Kidney epithelial cell (primary cell): ENCODE results near the gene SLC7A7. TPM values are rescaled to one million over a fixed set of nuclear protein-coding genes. Genes with fewer than 3 reads are reported as not detected.

Source experiments
- DNase-seq: peaks from one replicate; pipeline ENCODE4 v3.0.0-alpha.2; 2010; ENCODE audit warnings: low read depth
- H3K27me3 ChIP-seq: 2 replicates; pipeline ENCODE4 v1.6.0; 2011; ENCODE audit warnings: low read length; ENCODE audit not compliant: control insufficient read depth, insufficient read depth
- H3K36me3 ChIP-seq: 2 replicates; pipeline ENCODE4 v1.5.1; 2011; ENCODE audit warnings: low read length; ENCODE audit not compliant: control insufficient read depth, insufficient read depth
- H3K4me3 ChIP-seq: 2 replicates; pipeline ENCODE4 v1.5.1; 2011; ENCODE audit warnings: low read depth, mild to moderate bottlenecking, control low read depth, low read length
- CTCF ChIP-seq: IDR thresholded peaks from 2 replicates; pipeline ENCODE4 v1.5.1; 2011; ENCODE audit warnings: mild to moderate bottlenecking, moderate library complexity, low read length, control low read depth, inconsistent platforms; ENCODE audit not compliant: insufficient read depth, poor library complexity, severe bottlenecking
- total RNA-seq: library from RNA; depleted of rRNA; stranded (reverse); fragments of >200 nt; gene quantifications from 2 replicates; pipeline ENCODE4 v1.2.3, GENCODE V29; 2015

SLC7A7 gene
- total RNA-seq, 1 donor from 2014 or later: 6.8 TPM

- Histone ChIP-seq H3K4me3 (no peak overlapping the region), H3K36me3 (no peaks in the 10 kb centered on the region), H3K27me3 (no peaks in the 10 kb centered on the region)
- DNase-seq: no peak
- TF ChIP-seq CTCF: no peak
These were observed 39.0 kb downstream of the SLC7A7 start for GRCh38 chr14:22776215-22776614.

GRCh38 chr14:22774011-22774706 lies 41.1 kb downstream of the SLC7A7 start:
- DNase-seq: no peak
- TF ChIP-seq CTCF: no peak
- Histone ChIP-seq H3K36me3 (peaks cover 1% of the 10 kb centered on the region), H3K4me3 (no peak overlapping the region), H3K27me3 (no peaks in the 10 kb centered on the region)

GRCh38 chr14:22773162-22774010 lies 41.8 kb downstream of the SLC7A7 start:
- H3K4me3 ChIP-seq: no peak overlapping the region

GRCh38 chr14:22772725-22773124 lies 42.5 kb downstream of the SLC7A7 start:
- Histone ChIP-seq H3K4me3 (no peak overlapping the region), H3K27me3 (no peaks in the 10 kb centered on the region), H3K36me3 (peaks cover 1% of the 10 kb centered on the region)
- DNase-seq: no peak
- TF ChIP-seq CTCF: no peak

More at GRCh38 chr14:22773162-22774010, 41.8 kb downstream of the SLC7A7 start:
- no peak for TF ChIP-seq CTCF
- Histone ChIP-seq H3K27me3 (no peaks in the 10 kb centered on the region), H3K36me3 (peaks cover 1% of the 10 kb centered on the region)
- no peak for DNase-seq

- H3K27me3 ChIP-seq: no peaks in the 10 kb centered on the region
- no peak overlapping the region for H3K4me3 ChIP-seq
- no peak for DNase-seq
- peaks cover 1% of the 10 kb centered on the region for H3K36me3 ChIP-seq
- no peak for TF ChIP-seq CTCF
These were observed 44.6 kb downstream of the SLC7A7 start for GRCh38 chr14:22770481-22771187.
